Muscle of leg (tissue), 11 donors: ENCODE data around the gene MAPK13. TPM values are rescaled to one million over a fixed set of nuclear protein-coding genes. Genes with fewer than 3 reads are reported as not detected.

Source experiments
- DNase-seq: peaks from one replicate; pipeline ENCODE4 v3.0.0; 2013
- H3K27ac ChIP-seq: one replicate; pipeline ENCODE4 v1.5.1; 2013; ENCODE audit warnings: mild to moderate bottlenecking, low read length, control low read depth
- H3K27me3 ChIP-seq: one replicate; pipeline ENCODE4 v1.6.1; 2013; ENCODE audit warnings: low read length; ENCODE audit not compliant: control insufficient read depth, insufficient read depth
- H3K36me3 ChIP-seq: one replicate; pipeline ENCODE4 v1.6.1; 2013; ENCODE audit warnings: low read length; ENCODE audit not compliant: control insufficient read depth, insufficient read depth
- H3K4me1 ChIP-seq: one replicate; pipeline ENCODE4 v1.6.1; 2013; ENCODE audit warnings: low read length; ENCODE audit not compliant: control insufficient read depth, insufficient read depth
- H3K4me3 ChIP-seq: one replicate; pipeline ENCODE4 v1.5.1; 2013; ENCODE audit warnings: low read length, control low read depth
- H3K9me3 ChIP-seq: replicated peaks from 2 replicates; pipeline ENCODE4 v1.6.1; 2013; ENCODE audit warnings: low read depth, low read length; ENCODE audit not compliant: control insufficient read depth
- WGBS: methylation state at CpG from one replicate; pipeline ENCODE4 v1.1.5; 2013; ENCODE audit warnings: missing lambda C conversion rate; ENCODE audit not compliant: insufficient coverage; 5-methylcytosine and 5-hydroxymethylcytosine counted together
- polyA plus RNA-seq, 8 donors: library from polyadenylated mRNA; unstranded; fragments of 120-200 nt; gene quantifications; one replicate each; pipeline versions ENCODE4 v1.2.1 to v1.2.3, GENCODE V29; 2013; ENCODE audit warnings: inconsistent platforms in 1 of 8, low replicate concordance in 1 of 8; ENCODE audit not compliant: insufficient read length in 8 of 8, insufficient read depth in 1 of 8
- total RNA-seq: library from RNA; stranded (reverse); fragments of 120-200 nt; gene quantifications from one replicate; pipeline ENCODE4 v1.2.4, GENCODE V29; 2013

Gene MAPK13
- total and polyA plus RNA-seq, 9 donors: 2.3 to 11.6 (median 5.9) TPM

GRCh38 chr6:36113703-36114102 lies 16.6 kb upstream of the MAPK13 start:
- H3K27ac ChIP-seq: no peak overlapping the region

GRCh38 chr6:36114798-36115408 lies 15.4 kb upstream of the MAPK13 start:
- 31% methylated on average over 4 of the region's 4 CpGs for WGBS
- Histone ChIP-seq H3K4me3 (no peak overlapping the region), H3K36me3 (peaks cover 12% of the 10 kb centered on the region), H3K27me3 (no peaks in the 10 kb centered on the region), H3K9me3 (no peaks in the 10 kb centered on the region), H3K27ac (no peak overlapping the region), H3K4me1 (peaks cover 22% of the 10 kb centered on the region)
- DNase-seq: no peak

More at GRCh38 chr6:36113703-36114102, 16.6 kb upstream of the MAPK13 start:
- Histone ChIP-seq H3K4me1 (peaks cover 28% of the 10 kb centered on the region), H3K4me3 (no peak overlapping the region), H3K36me3 (peaks cover 14% of the 10 kb centered on the region), H3K27me3 (no peaks in the 10 kb centered on the region), H3K9me3 (no peaks in the 10 kb centered on the region)
- WGBS: no CpG with 5 or more reads among the region's 2 CpGs
- DNase-seq: peak; percentile 53

GRCh38 chr6:36115412-36115811 lies 14.9 kb upstream of the MAPK13 start:
- Histone ChIP-seq H3K9me3 (no peaks in the 10 kb centered on the region), H3K27ac (no peak overlapping the region), H3K27me3 (no peaks in the 10 kb centered on the region), H3K4me1 (peaks cover 18% of the 10 kb centered on the region), H3K4me3 (no peak overlapping the region), H3K36me3 (peaks cover 10% of the 10 kb centered on the region)
- DNase-seq: no peak
- 96% methylated on average over 7 of the region's 10 CpGs for WGBS

GRCh38 chr6:36116066-36116864 lies 14.0 kb upstream of the MAPK13 start:
- Histone ChIP-seq H3K27me3 (no peaks in the 10 kb centered on the region), H3K36me3 (peaks cover 10% of the 10 kb centered on the region), H3K4me1 (peaks cover 26% of the 10 kb centered on the region), H3K27ac (no peak overlapping the region), H3K4me3 (no peak overlapping the region), H3K9me3 (no peaks in the 10 kb centered on the region)
- no peak for DNase-seq
- WGBS: 80% methylated on average over 1 of the region's 3 CpGs

GRCh38 chr6:36116943-36117342 lies 13.4 kb upstream of the MAPK13 start:
- Histone ChIP-seq H3K9me3 (no peaks in the 10 kb centered on the region), H3K4me3 (no peak overlapping the region), H3K4me1 (peaks cover 24% of the 10 kb centered on the region), H3K27me3 (no peaks in the 10 kb centered on the region), H3K36me3 (peaks cover 7% of the 10 kb centered on the region), H3K27ac (no peak overlapping the region)
- WGBS: 95% methylated on average over 2 of the region's 2 CpGs
- DNase-seq: no peak

- DNase-seq: no peak
- no peaks in the 10 kb centered on the region for H3K27me3 ChIP-seq
- H3K36me3 ChIP-seq: peaks cover 7% of the 10 kb centered on the region
- no peak overlapping the region for H3K4me3 ChIP-seq
- H3K9me3 ChIP-seq: no peaks in the 10 kb centered on the region
- H3K4me1 ChIP-seq: peaks cover 22% of the 10 kb centered on the region
- 76% methylated on average over 3 of the region's 8 CpGs for WGBS
- H3K27ac ChIP-seq: no peak overlapping the region
Measured at GRCh38 chr6:36117658-36118549, 12.4 kb upstream of the MAPK13 start.

- Histone ChIP-seq H3K27ac (no peak overlapping the region), H3K36me3 (peaks cover 7% of the 10 kb centered on the region), H3K27me3 (no peaks in the 10 kb centered on the region), H3K4me1 (peaks cover 19% of the 10 kb centered on the region), H3K9me3 (no peaks in the 10 kb centered on the region), H3K4me3 (no peak overlapping the region)
- 60% methylated on average over 2 of the region's 4 CpGs for WGBS
- DNase-seq: no peak
Measured at GRCh38 chr6:36118550-36119107, 11.7 kb upstream of the MAPK13 start.

- peaks cover 7% of the 10 kb centered on the region for H3K36me3 ChIP-seq
- DNase-seq: no peak
- no peak overlapping the region for H3K27ac ChIP-seq
- H3K9me3 ChIP-seq: no peaks in the 10 kb centered on the region
- no peak overlapping the region for H3K4me3 ChIP-seq
- no peaks in the 10 kb centered on the region for H3K27me3 ChIP-seq
- WGBS: 63% methylated on average over 2 of the region's 4 CpGs
- peaks cover 13% of the 10 kb centered on the region for H3K4me1 ChIP-seq
Measured at GRCh38 chr6:36119209-36119608, 11.1 kb upstream of the MAPK13 start.

GRCh38 chr6:36120018-36120417 lies 10.3 kb upstream of the MAPK13 start:
- H3K4me1 ChIP-seq: peaks cover 9% of the 10 kb centered on the region
- WGBS: 90% methylated on average over 3 of the region's 6 CpGs
- no peak for DNase-seq
- H3K27ac ChIP-seq: no peak overlapping the region
- H3K9me3 ChIP-seq: no peaks in the 10 kb centered on the region
- H3K36me3 ChIP-seq: peaks cover 7% of the 10 kb centered on the region
- H3K27me3 ChIP-seq: no peaks in the 10 kb centered on the region
- H3K4me3 ChIP-seq: no peak overlapping the region
